GM12878 (cell line): ENCODE measurements around the gene EXOC3L1. TPM values are rescaled to one million over a fixed set of nuclear protein-coding genes. Genes with fewer than 3 reads are reported as not detected.
A peak's percentile ranks its signal among the peaks of the same experiment; 100 is the strongest.

Source experiments
- ASH2L ChIP-seq: fragments of 300-600, 200-600 bp; sonication (generic); IDR thresholded peaks from 2 replicates; pipeline ENCODE4 v1.6.1; 2017; ENCODE audit warnings: low read depth, mild to moderate bottlenecking, borderline replicate concordance
- ATF3 ChIP-seq: IDR thresholded peaks from 2 replicates; pipeline ENCODE4 v1.6.1; 2011; ENCODE audit warnings: low read depth, mild to moderate bottlenecking, low read length, moderate library complexity, borderline replicate concordance; ENCODE audit errors: extremely low read depth
- CHD1 ChIP-seq: IDR thresholded peaks from 2 replicates; pipeline ENCODE4 v1.6.1; 2012; ENCODE audit warnings: low read depth, low read length, improper control_type of control experiment
- CHD2 ChIP-seq: IDR thresholded peaks from 2 replicates; pipeline ENCODE4 v1.6.1; 2011; ENCODE audit warnings: low read depth, low read length, improper control_type of control experiment, borderline replicate concordance
- CREM ChIP-seq: IDR thresholded peaks from 2 replicates; pipeline ENCODE4 v1.6.1; 2014; ENCODE audit warnings: antibody characterized with exemption, low read depth
- EGR1 ChIP-seq, 2 experiments: IDR thresholded peaks; 1 replicate in 1 of 2; 2 replicates in 1 of 2; pipeline ENCODE4 v1.6.1; 2011 to 2012; ENCODE audit warnings: low read depth in 2 of 2, low read length in 2 of 2, borderline replicate concordance in 1 of 2, mild to moderate bottlenecking in 1 of 2, moderate library complexity in 1 of 2
- ESRRA ChIP-seq: IDR thresholded peaks from 2 replicates; pipeline ENCODE4 v1.6.1; 2012; ENCODE audit warnings: mild to moderate bottlenecking, low read length, improper control_type of control experiment
- ETV6 ChIP-seq, 2 experiments: fragments of 450-650 bp in 1 of 2; IDR thresholded peaks in 1 of 2; conservative IDR thresholded peaks in 1 of 2; 2 replicates each; pipeline ENCODE4 v1.6.1; 2014; ENCODE audit warnings: antibody characterized with exemption in 1 of 2, borderline replicate concordance in 1 of 2, low read depth in 1 of 2, mild to moderate bottlenecking in 1 of 2, moderate library complexity in 1 of 2
- FOXK2 ChIP-seq: fragments of 450-650 bp; IDR thresholded peaks from 2 replicates; pipeline ENCODE4 v1.6.1; 2017; ENCODE audit warnings: mild to moderate bottlenecking, moderate library complexity
- HDGF ChIP-seq: fragments of 450-650 bp; IDR thresholded peaks from 2 replicates; pipeline ENCODE4 v1.6.1; 2016; ENCODE audit warnings: antibody characterized with exemption
- MEF2B ChIP-seq: fragments of 450-650 bp; IDR thresholded peaks from 2 replicates; pipeline ENCODE4 v1.6.1; 2018; ENCODE audit warnings: mild to moderate bottlenecking, moderate library complexity; ENCODE audit not compliant: partially characterized antibody, poor library complexity, severe bottlenecking
- MYC ChIP-seq: IDR thresholded peaks from 2 replicates; pipeline ENCODE4 v1.6.1; 2011; ENCODE audit warnings: mild to moderate bottlenecking, low read length, moderate library complexity, inconsistent platforms; ENCODE audit not compliant: insufficient read depth, insufficient replicate concordance, insufficient read length, severe bottlenecking
- NKRF ChIP-seq: fragments of 450-650 bp; conservative IDR thresholded peaks from 2 replicates; pipeline ENCODE4 v1.6.1; 2017; ENCODE audit warnings: mild to moderate bottlenecking, moderate library complexity
- PML ChIP-seq: IDR thresholded peaks from 2 replicates; pipeline ENCODE4 v1.6.1; 2012; ENCODE audit warnings: low read length, inconsistent platforms
- POLR2A ChIP-seq: IDR thresholded peaks from 2 replicates; pipeline ENCODE4 v1.6.1; 2011; ENCODE audit warnings: low read depth, mild to moderate bottlenecking, low read length
- RAD51 ChIP-seq: fragments of 450-650 bp; IDR thresholded peaks from 2 replicates; pipeline ENCODE4 v1.6.1; 2016; ENCODE audit warnings: moderate library complexity, mild to moderate bottlenecking, inconsistent platforms
- RB1 ChIP-seq: fragments of 450-650 bp; formaldehyde crosslinking; IDR thresholded peaks from 2 replicates; pipeline ENCODE4 v1.6.1; 2017; ENCODE audit warnings: mild to moderate bottlenecking, borderline replicate concordance
- SMAD1 ChIP-seq: fragments of 450-650 bp; IDR thresholded peaks from 2 replicates; pipeline ENCODE4 v1.6.1; 2018; ENCODE audit warnings: mild to moderate bottlenecking, low read depth; ENCODE audit not compliant: partially characterized antibody
- SP1 ChIP-seq: IDR thresholded peaks from one replicate; pipeline ENCODE4 v1.6.1; 2011; ENCODE audit warnings: low read depth, low read length
- SREBF1 ChIP-seq: IDR thresholded peaks from 2 replicates; pipeline ENCODE4 v1.6.1; 2012; ENCODE audit warnings: mild to moderate bottlenecking, low read length
- SUPT20H ChIP-seq: IDR thresholded peaks from 2 replicates; pipeline ENCODE4 v1.6.1; 2011; ENCODE audit warnings: low read depth, mild to moderate bottlenecking, low read length, moderate library complexity, borderline replicate concordance; ENCODE audit not compliant: control insufficient read depth
- TCF12 ChIP-seq: IDR thresholded peaks from 2 replicates; pipeline ENCODE4 v1.6.1; 2011; ENCODE audit warnings: low read depth, mild to moderate bottlenecking, low read length
- ZBTB40 ChIP-seq: fragments of 450-650 bp; IDR thresholded peaks from 2 replicates; pipeline ENCODE4 v1.6.1; 2016; ENCODE audit warnings: mild to moderate bottlenecking, moderate library complexity, borderline replicate concordance
- ZNF207 ChIP-seq: fragments of 450-650 bp; IDR thresholded peaks from 2 replicates; pipeline ENCODE4 v1.6.1; 2014; ENCODE audit warnings: antibody characterized with exemption, mild to moderate bottlenecking, borderline replicate concordance
- ZNF622 ChIP-seq: fragments of 450-650 bp; IDR thresholded peaks from 2 replicates; pipeline ENCODE4 v1.6.1; 2017; ENCODE audit warnings: mild to moderate bottlenecking, inconsistent platforms
- polyA plus RNA-seq, 11 experiments: library from polyadenylated mRNA; depleted of rRNA in 4 of 11; unstranded in 6 of 11; stranded (reverse) in 5 of 11; fragments of >200 nt; fragmentation: Nextera tagmentation in 4 of 11; fragmentation: Illumina TruSeq in 1 of 11; extraction: Ambion mirVana in 4 of 11; extraction: Trizol in 1 of 11; gene quantifications; 1 replicate in 1 of 11; 2 replicates in 10 of 11; pipeline versions ENCODE4 v1.2.1 to v1.2.3, GENCODE V29; 2011 to 2016; ENCODE audit warnings: inconsistent platforms in 2 of 11, missing spikeins in 2 of 11, low read depth in 1 of 11
- total RNA-seq, 4 experiments: library from RNA; depleted of rRNA in 3 of 4; stranded (reverse); fragments of >200 nt in 3 of 4; fragmentation: Illumina TruSeq in 1 of 4; extraction: Trizol in 1 of 4; gene quantifications; 2 replicates each; pipeline versions ENCODE4 v1.2.1 to v1.2.3, GENCODE V29; 2013 to 2021

The EXOC3L1 gene
- total and polyA plus RNA-seq, 10 of the 15 experiments (the other 5 are each of a cell fraction or from before 2014, with no cell fraction given) = 0.07 to 0.42 TPM; not detected in 8

GRCh38 chr16:67191995-67192681 is 2.2 kb upstream of the EXOC3L1 start, which contains the start of gene E2F4 (continued):
- TF ChIP-seq CHD1 (no peak), CHD2 (peak; percentile 54; the same call in 1 of the 2 replicates), SP1 (peak; percentile 62), ESRRA (no peak), RB1 (peak; percentile 83), FOXK2 (no peak), PML (no peak; the same call in 1 of the 2 replicates), ZBTB40 (peak; percentile 87), TCF12 (peak; percentile 5; the same call in 1 of the 2 replicates), ASH2L (no peak), ATF3 (no peak), MYC (peak; percentile 16), SREBF1 (no peak), ZNF622 (no peak), EGR1 (IDR thresholded peaks at IDR 0.05; ENCODE audit: borderline replicate concordance in 1 of 2, low read depth in 2 of 2, low read length in 2 of 2) (peak in 1 of 2 experiments; percentile 72; a peak in 1 of 3 replicates), POLR2A (peak; percentile 84), NKRF (peak; percentile 96), SUPT20H (peak; percentile 94), ETV6 (conservative IDR thresholded peaks at IDR 0.05 in 1 of 2, IDR thresholded peaks at IDR 0.05 in 1 of 2; ENCODE audit: borderline replicate concordance in 1 of 2, low read depth in 1 of 2) (peak; percentile 94 to 97; a peak in 3 of 4 replicates), ZNF207 (peak; percentile 78; the same call in 1 of the 2 replicates), CREM (peak; percentile 67), HDGF (no peak; the same call in 1 of the 2 replicates), RAD51 (no peak), SMAD1 (no peak), MEF2B (no peak)
